ENCODE results near the gene HDAC9.

Gene HDAC9

DNA sequence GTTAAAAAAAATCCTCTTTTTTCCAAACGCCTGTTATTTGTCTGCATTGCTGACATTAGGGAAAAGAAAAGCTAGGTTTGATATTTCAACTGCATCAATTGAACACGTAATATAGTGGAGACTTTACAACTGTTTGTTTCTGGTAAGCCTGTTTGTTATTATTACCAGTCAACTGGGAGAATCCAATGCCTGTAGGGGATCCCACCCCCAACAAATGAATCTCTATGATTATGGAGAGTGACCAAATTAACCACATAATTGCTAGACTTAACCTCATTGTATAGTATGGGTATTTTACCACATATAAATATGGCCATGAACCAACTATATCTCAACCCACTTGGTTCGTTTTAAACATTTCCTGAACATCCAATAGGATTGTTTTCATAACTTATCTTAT lies 405.8 kb downstream of the HDAC9 start:
- no peak for DNase-seq
- Histone ChIP-seq H3K9ac (ENCODE audit: low read length) (no peak overlapping the region), H3K4me3 (ENCODE audit: low read length) (no peak overlapping the region), H3K18ac (ENCODE audit: low read length) (no peak overlapping the region), H3K27me3 (ENCODE audit: insufficient read depth, low read length, poor library complexity) (no peaks in the 10 kb centered on the region), H3K4ac (ENCODE audit: low read depth, low read length) (no peak overlapping the region), H3K79me2 (ENCODE audit: control insufficient read depth, insufficient read depth, low read length) (no peaks in the 10 kb centered on the region), H3K56ac (ENCODE audit: low read length) (no peak overlapping the region), H3K36me3 (ENCODE audit: control insufficient read depth, insufficient read depth, low read length) (no peaks in the 10 kb centered on the region), H3K79me1 (ENCODE audit: low read length) (no peaks in the 10 kb centered on the region), H3K4me1 (ENCODE audit: control insufficient read depth, low read depth, low read length) (peaks cover 4% of the 10 kb centered on the region), H4K5ac (ENCODE audit: low read length) (no peak overlapping the region), H3K4me2 (ENCODE audit: low read length) (no peak overlapping the region), H2BK5ac (ENCODE audit: low read length) (no peak overlapping the region), H2AK5ac (ENCODE audit: low read length) (no peak overlapping the region), H3K23ac (ENCODE audit: low read length) (no peak overlapping the region), H2BK15ac (replicated peaks; ENCODE audit: low read depth) (no peak overlapping the region), H3K27ac (ENCODE audit: low read depth, low read length) (no peak overlapping the region), H2BK120ac (ENCODE audit: low read depth, low read length) (no peak overlapping the region), H4K8ac (ENCODE audit: low read depth, low read length) (no peak overlapping the region)
- WGBS (ENCODE audit: extremely low coverage, insufficient coverage, low lambda C conversion rate) = no CpG with 5 or more reads among the region's 3 CpGs

DNA sequence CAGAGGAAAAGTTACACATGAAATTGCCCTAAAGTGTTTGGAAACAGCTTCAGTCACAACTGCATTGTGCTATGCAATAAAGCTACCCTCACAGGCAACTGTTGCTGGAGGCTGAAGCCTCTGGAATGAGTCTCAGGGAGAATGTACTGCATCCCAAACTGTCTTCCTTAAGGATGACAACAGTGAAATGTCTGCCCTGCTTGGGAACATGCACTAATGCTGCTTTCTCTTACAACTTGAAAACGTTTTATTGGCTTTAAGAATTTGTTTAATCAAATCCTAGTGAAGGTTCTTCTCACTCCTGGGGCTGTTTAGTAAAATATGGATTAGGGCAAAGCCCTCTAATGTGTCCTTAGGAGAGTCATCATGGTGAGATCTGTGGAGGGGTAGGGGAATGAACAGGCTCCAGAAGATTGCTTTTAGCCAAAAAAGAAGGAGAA lies 406.5 kb downstream of the HDAC9 start:
- Histone ChIP-seq H3K36me3 (ENCODE audit: control insufficient read depth, insufficient read depth, low read length) (no peaks in the 10 kb centered on the region), H3K4me1 (ENCODE audit: control insufficient read depth, low read depth, low read length) (peaks cover 4% of the 10 kb centered on the region), H2BK5ac (ENCODE audit: low read length) (no peak overlapping the region), H3K18ac (ENCODE audit: low read length) (no peak overlapping the region), H3K27ac (ENCODE audit: low read depth, low read length) (no peak overlapping the region), H3K79me1 (ENCODE audit: low read length) (no peaks in the 10 kb centered on the region), H3K56ac (ENCODE audit: low read length) (no peak overlapping the region), H2AK5ac (ENCODE audit: low read length) (no peak overlapping the region), H3K4me3 (ENCODE audit: low read length) (no peak overlapping the region), H4K5ac (ENCODE audit: low read length) (no peak overlapping the region), H4K8ac (ENCODE audit: low read depth, low read length) (no peak overlapping the region), H3K4ac (ENCODE audit: low read depth, low read length) (no peak overlapping the region), H3K27me3 (ENCODE audit: insufficient read depth, low read length, poor library complexity) (no peaks in the 10 kb centered on the region), H2BK120ac (ENCODE audit: low read depth, low read length) (no peak overlapping the region), H3K79me2 (ENCODE audit: control insufficient read depth, insufficient read depth, low read length) (no peaks in the 10 kb centered on the region), H3K4me2 (ENCODE audit: low read length) (no peak overlapping the region), H2BK15ac (replicated peaks; ENCODE audit: low read depth) (no peak overlapping the region), H3K23ac (ENCODE audit: low read length) (no peak overlapping the region), H3K9ac (ENCODE audit: low read length) (no peak overlapping the region)
- no peak for DNase-seq
- WGBS (ENCODE audit: extremely low coverage, insufficient coverage, low lambda C conversion rate) = no CpG with 5 or more reads among the region's 1 CpG

DNA sequence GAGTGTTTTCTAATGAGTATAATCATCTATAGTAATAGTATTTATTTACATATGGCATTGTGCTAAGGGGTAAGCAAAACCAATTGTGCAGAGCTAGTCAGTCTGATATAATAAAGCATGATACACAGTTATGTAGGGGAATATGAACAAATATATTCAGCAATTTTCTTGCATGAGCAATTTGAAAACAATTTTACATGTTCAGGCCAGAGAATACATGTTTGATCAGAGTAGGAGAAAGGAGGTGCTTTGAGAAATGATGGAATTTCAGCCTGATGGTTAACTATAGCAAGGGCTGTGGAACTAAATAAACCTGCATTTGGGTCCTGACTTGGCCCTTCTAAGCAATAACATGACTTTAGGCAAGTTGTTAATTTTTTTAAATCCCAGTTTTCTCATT lies 407.3 kb downstream of the HDAC9 start:
- no peaks in the 10 kb centered on the region for H3K36me3 ChIP-seq (ENCODE audit: control insufficient read depth, insufficient read depth, low read length)
- DNase-seq = no peak
- no peak overlapping the region for H2BK15ac ChIP-seq (replicated peaks; ENCODE audit: low read depth)
- no peak overlapping the region for H3K27ac ChIP-seq (ENCODE audit: low read depth, low read length)
- H3K4me2 ChIP-seq (ENCODE audit: low read length) = no peak overlapping the region
- H3K18ac ChIP-seq (ENCODE audit: low read length) = no peak overlapping the region
- H2BK120ac ChIP-seq (ENCODE audit: low read depth, low read length) = no peak overlapping the region
- no peak overlapping the region for H2AK5ac ChIP-seq (ENCODE audit: low read length)
- no peak overlapping the region for H3K4ac ChIP-seq (ENCODE audit: low read depth, low read length)
- H3K79me1 ChIP-seq (ENCODE audit: low read length) = no peaks in the 10 kb centered on the region
- no peak overlapping the region for H3K56ac ChIP-seq (ENCODE audit: low read length)
- no peak overlapping the region for H4K5ac ChIP-seq (ENCODE audit: low read length)
- no peak overlapping the region for H3K23ac ChIP-seq (ENCODE audit: low read length)
- no peak overlapping the region for H2BK5ac ChIP-seq (ENCODE audit: low read length)
- no peak overlapping the region for H3K9ac ChIP-seq (ENCODE audit: low read length)
- H4K8ac ChIP-seq (ENCODE audit: low read depth, low read length) = no peak overlapping the region
- no peaks in the 10 kb centered on the region for H3K79me2 ChIP-seq (ENCODE audit: control insufficient read depth, insufficient read depth, low read length)
- H3K4me1 ChIP-seq (ENCODE audit: control insufficient read depth, low read depth, low read length) = peaks cover 4% of the 10 kb centered on the region
- no peaks in the 10 kb centered on the region for H3K27me3 ChIP-seq (ENCODE audit: insufficient read depth, low read length, poor library complexity)
- H3K4me3 ChIP-seq (ENCODE audit: low read length) = no peak overlapping the region

DNA sequence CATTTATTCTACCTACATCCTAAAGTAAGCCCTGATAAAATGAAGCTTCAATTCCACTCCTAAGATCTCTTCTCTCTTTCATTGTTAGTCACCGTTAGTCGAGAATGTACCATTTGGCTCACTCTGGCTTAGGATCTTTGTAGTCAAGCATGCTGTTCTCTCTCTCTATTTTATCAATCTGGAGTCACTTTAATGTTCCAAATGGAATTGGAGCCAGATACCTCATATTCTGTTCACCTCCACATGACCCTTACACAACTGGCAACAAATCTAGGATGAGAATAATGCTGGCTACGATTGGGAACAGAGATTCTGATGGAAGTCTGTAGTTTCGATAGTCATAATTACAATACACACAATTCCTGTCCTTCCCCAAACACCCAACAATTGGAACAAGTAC lies 408.1 kb downstream of the HDAC9 start:
- Histone ChIP-seq H2BK5ac (ENCODE audit: low read length) (no peak overlapping the region), H4K8ac (ENCODE audit: low read depth, low read length) (no peak overlapping the region), H3K9ac (ENCODE audit: low read length) (no peak overlapping the region), H3K27me3 (ENCODE audit: insufficient read depth, low read length, poor library complexity) (no peaks in the 10 kb centered on the region), H3K56ac (ENCODE audit: low read length) (peak overlapping the region; percentile 10), H3K23ac (ENCODE audit: low read length) (no peak overlapping the region), H3K4me3 (ENCODE audit: low read length) (no peak overlapping the region), H3K79me1 (ENCODE audit: low read length) (no peaks in the 10 kb centered on the region), H2BK120ac (ENCODE audit: low read depth, low read length) (no peak overlapping the region), H3K79me2 (ENCODE audit: control insufficient read depth, insufficient read depth, low read length) (no peaks in the 10 kb centered on the region), H4K5ac (ENCODE audit: low read length) (no peak overlapping the region), H3K4ac (ENCODE audit: low read depth, low read length) (no peak overlapping the region), H3K36me3 (ENCODE audit: control insufficient read depth, insufficient read depth, low read length) (no peaks in the 10 kb centered on the region), H3K4me2 (ENCODE audit: low read length) (no peak overlapping the region), H2BK15ac (replicated peaks; ENCODE audit: low read depth) (no peak overlapping the region), H2AK5ac (ENCODE audit: low read length) (no peak overlapping the region), H3K18ac (ENCODE audit: low read length) (no peak overlapping the region), H3K4me1 (ENCODE audit: control insufficient read depth, low read depth, low read length) (peaks cover 4% of the 10 kb centered on the region), H3K27ac (ENCODE audit: low read depth, low read length) (no peak overlapping the region)
- peak; percentile 55 for DNase-seq
- no CpG with 5 or more reads among the region's 4 CpGs for WGBS (ENCODE audit: extremely low coverage, insufficient coverage, low lambda C conversion rate)

DNA sequence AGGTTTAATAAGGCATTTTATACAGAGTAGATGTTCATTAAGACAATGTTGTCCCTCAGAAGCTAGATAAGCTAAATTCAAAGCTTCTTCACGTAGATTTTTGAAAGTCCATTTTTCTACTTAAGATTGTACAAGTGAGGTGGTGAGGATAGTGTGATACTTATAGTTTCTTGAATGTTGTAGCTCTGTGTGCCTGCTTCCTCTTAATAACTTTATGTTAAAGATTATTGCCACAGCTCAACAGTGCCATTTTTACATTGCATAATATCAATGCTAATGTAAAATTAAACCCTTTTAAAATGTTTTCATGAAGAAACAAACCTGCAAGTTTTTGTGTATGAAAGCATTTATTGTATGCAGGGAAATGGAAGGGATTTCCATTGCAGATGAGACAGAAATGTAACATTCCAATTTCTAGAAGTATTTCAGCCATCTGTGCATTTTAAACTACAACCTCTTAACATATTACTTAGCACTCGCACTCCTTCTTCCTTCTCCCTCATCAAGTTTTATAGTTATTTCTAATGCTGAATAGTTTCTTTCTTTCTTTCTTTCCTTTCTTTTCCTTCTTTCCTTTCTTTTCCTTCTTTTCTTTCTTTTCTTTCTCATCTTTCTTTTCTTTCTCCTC lies 409.9 kb downstream of the HDAC9 start:
- Histone ChIP-seq H3K4me2 (ENCODE audit: low read length) (no peak overlapping the region), H3K27me3 (ENCODE audit: insufficient read depth, low read length, poor library complexity) (no peaks in the 10 kb centered on the region), H4K5ac (ENCODE audit: low read length) (no peak overlapping the region), H3K56ac (ENCODE audit: low read length) (no peak overlapping the region), H3K18ac (ENCODE audit: low read length) (no peak overlapping the region), H4K8ac (ENCODE audit: low read depth, low read length) (no peak overlapping the region), H3K23ac (ENCODE audit: low read length) (no peak overlapping the region), H3K4ac (ENCODE audit: low read depth, low read length) (no peak overlapping the region), H2BK5ac (ENCODE audit: low read length) (no peak overlapping the region), H2AK5ac (ENCODE audit: low read length) (no peak overlapping the region), H3K79me1 (ENCODE audit: low read length) (no peaks in the 10 kb centered on the region), H2BK120ac (ENCODE audit: low read depth, low read length) (peak overlapping the region; percentile 38), H3K4me1 (ENCODE audit: control insufficient read depth, low read depth, low read length) (peaks cover 2% of the 10 kb centered on the region), H2BK15ac (replicated peaks; ENCODE audit: low read depth) (no peak overlapping the region), H3K36me3 (ENCODE audit: control insufficient read depth, insufficient read depth, low read length) (no peaks in the 10 kb centered on the region), H3K4me3 (ENCODE audit: low read length) (no peak overlapping the region), H3K27ac (ENCODE audit: low read depth, low read length) (no peak overlapping the region), H3K9ac (ENCODE audit: low read length) (no peak overlapping the region), H3K79me2 (ENCODE audit: control insufficient read depth, insufficient read depth, low read length) (no peaks in the 10 kb centered on the region)
- WGBS (ENCODE audit: extremely low coverage, insufficient coverage, low lambda C conversion rate) = no CpG with 5 or more reads among the region's 2 CpGs
- no peak for DNase-seq

DNA sequence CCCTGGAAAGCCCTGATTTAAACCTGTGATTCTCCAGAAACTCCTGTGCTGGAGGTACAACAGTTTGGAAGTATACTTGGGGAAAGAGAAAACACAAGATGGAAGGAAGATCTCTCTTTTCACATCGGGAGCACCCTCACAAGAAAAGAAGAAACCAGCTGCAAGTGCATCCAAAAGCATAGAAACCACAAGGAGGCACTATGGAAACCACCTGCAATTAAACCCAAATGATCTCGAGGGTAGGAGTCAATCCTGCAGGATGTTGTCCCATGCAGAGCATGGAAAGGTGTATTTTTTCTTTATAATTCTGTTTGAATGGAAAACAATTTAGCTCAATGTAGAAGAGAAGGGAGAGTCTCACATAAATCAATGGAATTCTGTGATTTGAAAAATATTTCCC lies 411.4 kb downstream of the HDAC9 start:
- Histone ChIP-seq H4K5ac (ENCODE audit: low read length) (no peak overlapping the region), H2AK5ac (ENCODE audit: low read length) (no peak overlapping the region), H3K9ac (ENCODE audit: low read length) (no peak overlapping the region), H3K56ac (ENCODE audit: low read length) (no peak overlapping the region), H2BK5ac (ENCODE audit: low read length) (no peak overlapping the region), H3K79me1 (ENCODE audit: low read length) (no peaks in the 10 kb centered on the region), H3K27ac (ENCODE audit: low read depth, low read length) (no peak overlapping the region), H3K4me2 (ENCODE audit: low read length) (no peak overlapping the region), H3K23ac (ENCODE audit: low read length) (no peak overlapping the region), H3K79me2 (ENCODE audit: control insufficient read depth, insufficient read depth, low read length) (no peaks in the 10 kb centered on the region), H2BK120ac (ENCODE audit: low read depth, low read length) (no peak overlapping the region), H3K18ac (ENCODE audit: low read length) (no peak overlapping the region), H2BK15ac (replicated peaks; ENCODE audit: low read depth) (no peak overlapping the region), H3K36me3 (ENCODE audit: control insufficient read depth, insufficient read depth, low read length) (no peaks in the 10 kb centered on the region), H4K8ac (ENCODE audit: low read depth, low read length) (no peak overlapping the region), H3K4ac (ENCODE audit: low read depth, low read length) (no peak overlapping the region), H3K4me1 (ENCODE audit: control insufficient read depth, low read depth, low read length) (peaks cover 2% of the 10 kb centered on the region), H3K27me3 (ENCODE audit: insufficient read depth, low read length, poor library complexity) (no peaks in the 10 kb centered on the region), H3K4me3 (ENCODE audit: low read length) (no peak overlapping the region)
- no CpG with 5 or more reads among the region's 2 CpGs for WGBS (ENCODE audit: extremely low coverage, insufficient coverage, low lambda C conversion rate)
- DNase-seq = peak; percentile 59

All from mesendoderm (in vitro differentiated cells).